ENCODE results near the gene HECW1.
"Not testable (repeated sequence)": the region's sequence is repeated elsewhere in the genome, so short reads cannot be mapped to it uniquely, and the experiment has no call there.

Gene HECW1

GRCh38 chr7:43112459-43112940 is at the start of gene HECW1:
TSS of gene HECW1 (plus strand) at chr7:43112647. CDS start at chr7:43243906, 131,259 bp downstream.
- peak; percentile 44 for DNase-seq

GRCh38 chr7:43071604-43072003 is 40.8 kb upstream of the HECW1 start:
- no peak for DNase-seq

- no peak for DNase-seq
Observed at GRCh38 chr7:43072530-43072929, 39.9 kb upstream of the HECW1 start.

DNA sequence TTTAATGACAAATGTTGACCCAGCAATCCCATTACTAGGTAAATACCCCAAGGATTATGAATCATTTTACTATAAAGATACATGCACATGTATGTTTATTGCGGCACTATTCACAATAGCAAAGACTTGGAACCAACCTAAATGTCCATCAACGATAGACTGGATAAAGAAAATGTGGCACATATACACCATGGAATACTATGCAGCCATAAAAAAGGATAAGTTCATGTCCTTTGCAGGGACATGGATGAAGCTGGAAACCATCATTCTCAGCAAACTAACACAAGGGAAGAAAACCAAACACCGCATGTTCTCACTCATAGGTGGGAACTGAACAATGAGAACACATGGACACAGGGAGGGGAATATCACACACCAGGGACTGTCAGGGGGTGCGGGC is 38.6 kb upstream of the HECW1 start:
- DNase-seq: not testable (repeated sequence)

- DNase-seq: no peak
Observed at GRCh38 chr7:43076189-43076605, 36.2 kb upstream of the HECW1 start.

DNA sequence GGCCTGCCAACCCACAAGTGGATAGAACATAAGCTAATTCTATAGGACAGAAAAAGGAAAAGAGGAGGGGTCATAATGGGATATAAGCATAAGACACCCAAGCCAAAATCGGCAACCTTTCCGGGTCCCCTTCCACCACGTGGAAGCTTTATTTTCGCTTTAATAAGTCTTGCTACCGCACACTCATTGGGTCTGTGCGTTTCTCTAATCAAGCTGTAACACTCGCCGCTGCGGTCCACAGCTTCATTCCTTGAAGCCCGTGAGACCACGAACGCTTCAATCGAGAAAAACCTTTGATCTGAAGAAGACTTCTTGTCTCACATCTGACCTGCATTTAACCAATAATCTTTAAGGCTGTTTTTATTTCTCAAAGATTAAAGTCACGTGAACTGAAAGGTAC is 35.8 kb upstream of the HECW1 start:
- no peak for DNase-seq

DNA sequence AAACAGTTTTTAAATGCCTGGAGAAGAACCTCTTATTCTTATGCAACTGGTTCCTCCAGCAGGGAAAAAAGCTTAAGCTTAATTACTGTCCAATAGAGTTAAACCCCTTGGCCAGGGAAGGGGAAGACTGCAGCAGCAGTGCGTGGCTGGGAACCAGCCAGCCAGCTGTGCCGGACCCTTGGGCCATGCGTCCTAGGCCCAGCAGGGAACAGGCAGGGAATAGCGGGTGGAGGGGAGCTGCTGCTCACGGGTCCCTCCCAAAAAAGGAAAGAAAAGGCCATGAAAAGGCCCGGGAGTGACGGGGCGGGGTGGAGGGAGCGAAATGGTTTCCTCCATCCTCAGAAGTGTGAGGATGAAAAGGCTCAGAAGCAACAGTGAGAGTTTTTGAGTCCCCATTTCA is 35.2 kb upstream of the HECW1 start:
- no peak for DNase-seq

DNA sequence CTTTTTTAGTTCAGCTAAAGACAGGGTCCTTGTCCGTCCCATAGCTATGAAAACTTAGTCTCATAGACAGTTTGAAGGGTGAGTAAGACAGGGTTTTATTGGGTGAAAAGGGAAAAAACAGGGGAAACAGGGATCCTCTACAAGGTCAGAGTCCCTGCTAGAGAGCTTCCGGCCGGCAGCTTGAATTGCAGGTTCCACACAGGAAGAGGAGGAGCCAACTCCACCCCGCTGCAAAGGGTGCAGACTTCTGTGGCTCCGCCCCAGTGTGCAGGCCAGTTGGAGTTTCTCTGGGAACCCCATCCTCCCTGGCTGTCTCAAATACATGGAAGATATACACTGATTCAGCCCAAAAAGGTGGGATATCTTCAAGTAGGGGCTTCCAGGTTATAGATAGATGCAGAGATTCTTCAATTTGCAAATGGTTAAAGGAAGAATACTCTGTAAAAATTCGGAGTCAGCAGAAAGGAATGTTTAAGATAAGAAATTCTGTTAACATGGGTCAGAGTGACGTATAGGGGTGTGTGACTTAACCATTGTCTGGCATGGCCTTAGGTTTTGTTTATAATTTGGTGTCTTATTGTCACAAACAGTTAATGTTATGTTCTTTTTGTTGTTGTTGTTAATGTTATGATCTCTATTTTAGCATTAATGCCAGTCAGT is 34.6 kb upstream of the HECW1 start:
- no peak for DNase-seq

- no peak for DNase-seq
Observed at GRCh38 chr7:43078794-43079193, 33.7 kb upstream of the HECW1 start.

GRCh38 chr7:43081603-43082002 is 30.8 kb upstream of the HECW1 start:
- DNase-seq: no peak

GRCh38 chr7:43083106-43083505 is 29.3 kb upstream of the HECW1 start:
- DNase-seq: no peak

DNA sequence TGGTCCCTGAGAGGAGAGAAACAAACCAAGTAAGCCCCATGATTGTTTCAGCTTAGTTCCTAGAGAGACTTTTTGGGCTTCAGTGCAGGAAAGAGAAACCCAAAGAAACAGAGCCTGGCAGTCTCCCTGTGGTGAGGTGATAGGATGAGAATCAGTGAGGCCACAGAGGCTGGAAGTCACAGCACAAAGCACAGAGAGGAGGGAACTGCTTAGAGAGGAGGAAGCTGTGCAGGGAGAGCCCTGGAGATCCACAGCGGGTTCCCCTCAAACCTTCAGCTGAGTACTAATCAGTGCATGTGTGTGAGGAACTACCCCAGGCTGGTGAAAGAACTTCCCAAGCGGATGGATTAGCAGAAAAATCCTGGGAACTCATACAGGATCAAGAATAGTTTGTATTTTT is 27.4 kb upstream of the HECW1 start:
- no peak for DNase-seq

GRCh38 chr7:43085992-43086391 is 26.5 kb upstream of the HECW1 start:
- no peak for DNase-seq

GRCh38 chr7:43092819-43093218 is 19.6 kb upstream of the HECW1 start:
- DNase-seq: no peak

DNA sequence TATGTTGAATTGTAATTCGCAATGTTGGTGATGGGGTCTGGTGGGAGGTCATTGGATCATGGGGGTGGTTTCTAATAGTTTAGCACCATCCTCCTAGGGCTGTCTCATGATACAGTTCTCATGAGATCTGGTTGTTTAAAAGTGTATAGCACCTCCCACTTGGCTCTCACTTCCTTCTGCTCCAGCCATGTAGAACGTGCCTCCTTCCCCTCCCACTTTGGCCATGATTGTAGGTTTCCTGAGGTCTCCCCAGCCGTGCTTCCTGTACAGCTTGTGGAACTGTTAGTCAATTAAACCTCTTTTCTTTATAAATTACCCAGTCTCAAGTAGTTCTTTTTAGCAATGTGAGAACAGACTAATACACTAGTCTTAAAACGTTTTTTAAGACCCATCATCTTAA is 15.6 kb upstream of the HECW1 start:
- no peak for DNase-seq

DNA sequence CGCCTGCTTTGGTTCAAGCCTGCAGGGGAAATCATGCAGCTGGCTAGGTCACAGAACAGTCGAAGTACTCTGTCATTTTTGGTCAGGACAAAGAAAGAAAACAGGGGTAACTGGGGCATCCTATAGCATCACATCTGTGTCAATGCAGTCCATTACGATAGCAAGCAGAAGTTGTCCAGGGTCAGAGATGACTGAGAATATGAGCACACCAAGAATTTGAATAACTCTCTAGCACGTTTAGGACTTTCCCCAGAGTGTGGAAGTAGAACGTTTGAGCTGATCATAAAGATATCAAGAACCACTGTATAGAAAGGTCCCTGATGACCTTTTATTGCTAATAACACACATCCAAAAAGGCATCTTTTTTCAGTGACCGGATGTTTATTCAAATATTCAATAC is 12.7 kb upstream of the HECW1 start:
- DNase-seq: no peak

DNA sequence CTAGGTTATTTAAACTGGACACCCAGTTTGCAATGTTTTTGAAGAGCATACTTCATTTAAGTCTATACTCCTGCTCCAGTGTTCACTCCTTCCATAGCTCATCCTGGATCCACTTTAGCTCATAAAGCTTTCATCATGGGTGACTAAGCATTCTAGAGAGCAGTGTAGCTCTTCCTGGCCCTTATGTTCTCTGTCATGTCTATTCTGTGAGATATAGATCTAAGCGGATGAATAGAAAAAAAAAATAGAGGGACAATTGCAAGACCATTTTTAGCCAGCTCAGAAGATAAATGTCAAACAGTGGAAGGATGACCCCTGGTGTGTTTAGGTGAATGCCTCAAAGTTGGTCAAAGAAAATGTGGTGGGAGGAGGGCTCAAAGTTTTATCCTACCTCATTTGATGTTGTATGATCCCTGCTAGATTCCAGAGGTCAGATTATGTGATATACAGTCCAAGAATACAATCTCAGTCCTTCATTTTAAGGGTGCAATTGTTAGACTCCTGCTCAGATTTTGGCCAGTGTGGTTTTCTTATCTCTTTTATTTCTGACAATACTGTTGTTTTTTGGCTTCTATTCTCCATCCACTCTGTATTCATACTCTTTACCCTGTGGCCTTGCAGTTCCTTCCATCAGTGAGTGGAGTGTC is 7.5 kb upstream of the HECW1 start:
- DNase-seq: no peak

DNA sequence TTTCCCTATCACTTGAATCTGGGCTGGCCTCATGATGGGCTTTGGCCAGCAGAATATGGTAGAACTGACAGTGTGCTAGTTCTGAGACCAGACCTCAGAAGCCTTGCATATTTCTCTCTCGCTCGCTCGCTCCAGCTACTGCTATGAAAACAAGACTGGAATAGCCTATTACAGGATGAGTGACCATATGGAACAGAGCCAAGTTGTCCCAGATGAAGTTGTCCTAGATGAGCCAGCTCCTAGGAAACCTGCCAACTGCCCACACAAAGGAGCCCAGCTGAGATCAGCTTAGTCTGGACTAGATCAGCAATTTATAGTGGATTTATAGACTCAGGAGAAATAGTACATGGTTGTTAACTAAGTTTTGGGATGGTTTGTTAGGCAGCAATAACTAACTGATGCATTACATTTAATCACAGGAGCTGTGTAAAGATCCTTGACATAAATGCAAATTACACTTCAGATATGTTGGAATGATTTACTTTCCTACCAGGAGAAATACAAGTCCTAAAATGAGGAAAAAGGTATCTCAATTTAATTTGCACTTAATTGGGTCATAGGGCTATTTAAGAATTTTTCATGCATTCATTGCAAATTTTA is 6.8 kb upstream of the HECW1 start:
- DNase-seq: no peak

DNA sequence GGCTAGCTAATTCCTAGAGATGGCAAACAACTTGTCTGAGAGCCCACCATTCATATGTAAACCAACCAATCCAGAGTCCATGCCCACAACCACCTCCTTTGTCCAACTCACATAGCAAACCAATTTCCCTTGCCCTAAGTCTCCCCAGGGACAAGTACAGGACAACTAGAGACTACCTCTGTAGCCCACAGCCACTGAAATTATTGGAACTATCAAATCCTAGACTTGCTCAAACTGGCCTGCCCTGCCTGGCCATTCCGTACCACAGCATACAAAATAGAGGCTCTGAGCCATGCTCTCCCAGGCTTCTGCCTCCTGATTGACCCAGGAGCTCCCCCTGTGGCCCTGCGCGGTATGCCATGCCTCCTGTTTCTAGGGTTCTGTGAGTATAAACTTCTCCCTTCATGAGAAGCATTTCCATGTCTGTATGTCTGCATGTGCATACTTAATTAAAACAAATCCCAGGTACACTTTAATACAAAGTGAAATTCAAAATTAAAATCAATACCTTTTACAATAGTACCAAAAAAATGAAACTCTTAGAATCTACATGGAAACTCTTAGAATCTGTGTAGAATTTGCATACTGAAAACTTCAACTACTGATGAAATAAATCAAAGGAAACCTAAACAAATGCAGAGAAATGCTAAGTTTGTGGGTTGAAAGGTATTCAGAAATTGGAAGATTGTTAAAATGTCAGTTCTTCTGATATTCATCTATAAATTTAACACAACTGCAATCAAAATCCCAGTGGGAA is 4.0 kb upstream of the HECW1 start:
- DNase-seq: peak; percentile 69

GRCh38 chr7:43110791-43111535 is 1.5 kb upstream of the HECW1 start:
- DNase-seq: no peak

DNA sequence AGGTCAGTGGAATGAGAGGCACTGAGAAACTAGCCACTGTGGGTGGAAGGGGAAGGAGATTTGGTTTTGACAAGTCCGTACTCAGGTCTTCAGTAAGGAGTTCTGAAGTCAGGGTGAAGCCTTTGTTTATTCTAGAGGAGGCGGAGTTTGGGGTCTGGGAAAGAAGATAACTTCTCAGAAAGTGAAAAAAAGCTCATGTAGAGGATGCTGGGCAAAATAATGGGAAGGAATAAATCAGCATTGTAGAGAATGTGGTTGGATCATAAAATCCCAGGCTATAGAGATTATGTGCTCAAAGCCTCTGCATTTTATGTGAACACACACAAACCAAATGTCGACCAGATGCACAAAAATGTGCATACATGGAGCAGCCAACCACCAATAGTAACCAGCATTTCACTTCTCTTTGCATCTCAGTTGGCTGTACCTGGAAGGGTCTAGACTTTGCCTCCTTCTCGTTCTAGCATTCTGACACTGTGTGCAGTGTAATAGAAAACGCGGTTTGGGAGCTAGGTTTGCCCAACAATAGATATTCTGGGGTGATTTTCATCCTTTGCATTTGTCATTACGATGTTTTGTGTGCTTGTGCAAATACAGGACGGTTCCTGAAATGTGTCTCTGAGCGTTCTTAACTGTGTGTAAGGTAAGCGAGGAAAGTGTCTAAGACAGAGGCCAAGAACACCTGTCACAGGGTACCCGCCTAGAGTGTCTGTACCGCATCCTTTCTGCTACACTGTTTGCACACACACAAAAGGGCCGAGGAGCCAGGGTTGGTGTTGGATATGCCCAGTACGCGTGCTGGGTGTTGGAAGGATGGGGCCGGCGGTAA is 603 bp upstream of the HECW1 start:
- no peak for DNase-seq
